Measurements from ENCODE around the gene PTCHD4. TPM values are rescaled to one million over a fixed set of nuclear protein-coding genes. Genes with fewer than 3 reads are reported as not detected.
"Not testable (repeated sequence)": the region's sequence is repeated elsewhere in the genome, so short reads cannot be mapped to it uniquely, and the experiment has no call there.

PTCHD4 gene
- total RNA-seq, 1 donor from 2014 or later, result 7.8 TPM

DNA sequence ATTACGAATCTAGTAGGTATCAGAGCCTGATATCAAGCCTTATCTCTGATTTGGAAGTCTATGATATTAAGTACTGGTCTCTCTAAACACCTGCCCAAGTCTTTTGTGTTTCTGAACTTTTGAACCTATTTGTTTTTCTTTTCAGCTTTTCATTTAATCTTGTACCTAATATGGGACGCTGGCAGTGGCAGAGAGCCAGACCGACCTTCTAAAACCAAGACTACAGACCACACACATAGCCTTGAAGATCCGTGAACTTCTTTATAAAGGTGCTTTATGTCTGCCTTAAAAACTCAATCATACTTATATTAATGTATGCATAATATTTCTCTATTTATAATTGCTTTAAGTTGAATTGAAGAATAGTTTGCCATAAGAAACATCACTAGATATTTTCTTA is 12.6 kb upstream of the PTCHD4 start:
- no peak overlapping the region for H3K27ac ChIP-seq
- no peak for TF ChIP-seq EZH2phosphoT487 (IDR thresholded peaks at IDR 0.05)
- TF ChIP-seq EZH2 (IDR thresholded peaks at IDR 0.05), result no peak
- TF ChIP-seq, protein P1, sequence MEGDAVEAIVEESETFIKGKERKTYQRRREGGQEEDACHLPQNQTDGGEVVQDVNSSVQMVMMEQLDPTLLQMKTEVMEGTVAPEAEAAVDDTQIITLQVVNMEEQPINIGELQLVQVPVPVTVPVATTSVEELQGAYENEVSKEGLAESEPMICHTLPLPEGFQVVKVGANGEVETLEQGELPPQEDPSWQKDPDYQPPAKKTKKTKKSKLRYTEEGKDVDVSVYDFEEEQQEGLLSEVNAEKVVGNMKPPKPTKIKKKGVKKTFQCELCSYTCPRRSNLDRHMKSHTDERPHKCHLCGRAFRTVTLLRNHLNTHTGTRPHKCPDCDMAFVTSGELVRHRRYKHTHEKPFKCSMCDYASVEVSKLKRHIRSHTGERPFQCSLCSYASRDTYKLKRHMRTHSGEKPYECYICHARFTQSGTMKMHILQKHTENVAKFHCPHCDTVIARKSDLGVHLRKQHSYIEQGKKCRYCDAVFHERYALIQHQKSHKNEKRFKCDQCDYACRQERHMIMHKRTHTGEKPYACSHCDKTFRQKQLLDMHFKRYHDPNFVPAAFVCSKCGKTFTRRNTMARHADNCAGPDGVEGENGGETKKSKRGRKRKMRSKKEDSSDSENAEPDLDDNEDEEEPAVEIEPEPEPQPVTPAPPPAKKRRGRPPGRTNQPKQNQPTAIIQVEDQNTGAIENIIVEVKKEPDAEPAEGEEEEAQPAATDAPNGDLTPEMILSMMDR (IDR thresholded peaks at IDR 0.05), result no peak
- Mint-ChIP-seq H3K36me3 (no peaks in the 10 kb centered on the region), H3K27me3 (ENCODE audit: insufficient read depth, low read depth) (no peaks in the 10 kb centered on the region), H3K4me3 (no peak overlapping the region), H3K27ac (no peak overlapping the region), H3K4me1 (no peaks in the 10 kb centered on the region), H3K9me3 (no peaks in the 10 kb centered on the region)
- no peaks in the 10 kb centered on the region for H3K9me3 ChIP-seq (ENCODE audit: low read depth)
- H3K79me2 ChIP-seq (ENCODE audit: low read depth), result no peaks in the 10 kb centered on the region
- no peaks in the 10 kb centered on the region for H3F3A ChIP-seq (ENCODE audit: low read depth)
- no peak overlapping the region for H3K4me3 ChIP-seq
- no peak overlapping the region for H2AFZ ChIP-seq (replicated peaks)
- H3K4me1 ChIP-seq, result no peaks in the 10 kb centered on the region
- no peak overlapping the region for H3K4me2 ChIP-seq
- no peaks in the 10 kb centered on the region for H3K36me3 ChIP-seq
- H3K9ac ChIP-seq, result no peak overlapping the region
- H4K20me1 ChIP-seq (ENCODE audit: low read depth), result no peaks in the 10 kb centered on the region
- DNase-seq (ENCODE audit: low spot score), result no peak
- no peaks in the 10 kb centered on the region for H3K27me3 ChIP-seq

DNA sequence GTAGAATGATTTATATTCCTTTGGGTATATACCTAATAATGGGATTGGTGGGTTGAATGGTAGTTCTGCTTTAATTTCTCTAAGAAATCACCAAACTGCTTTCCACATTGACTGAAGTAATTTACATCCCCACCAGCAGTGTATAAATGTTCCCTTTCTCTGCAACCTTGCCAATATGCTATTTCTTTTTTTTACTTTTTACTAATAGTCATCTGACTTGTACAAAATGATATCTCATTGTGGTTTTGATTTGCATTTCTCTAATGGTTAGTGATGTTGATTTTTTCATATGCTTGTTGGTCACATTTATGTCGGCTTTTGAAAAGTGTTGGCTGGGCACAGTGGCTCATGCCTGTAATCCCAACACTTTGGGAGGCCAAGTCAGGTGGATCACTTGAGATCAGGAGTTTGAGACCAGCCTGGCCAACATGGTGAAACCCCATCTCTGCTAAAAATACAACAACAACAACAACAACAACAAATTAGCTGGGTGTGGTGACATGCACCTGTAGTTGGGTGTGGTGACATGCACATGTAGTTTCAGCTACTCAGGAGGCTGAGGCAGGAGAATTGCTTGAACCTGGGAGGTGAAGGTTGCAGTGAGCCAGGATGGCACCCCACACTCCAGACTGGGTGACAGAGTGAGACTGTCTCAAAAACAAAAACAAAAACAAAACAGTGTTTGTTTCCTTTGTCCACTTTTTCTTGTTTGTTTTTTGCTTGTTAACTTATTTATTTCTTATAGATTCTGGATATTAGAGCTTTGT is 11.2 kb upstream of the PTCHD4 start:
- not testable (repeated sequence) for H3K79me2 ChIP-seq (ENCODE audit: low read depth); DNase-seq (ENCODE audit: low spot score); H3K4me1 ChIP-seq; H3K27ac Mint-ChIP-seq; H3K27me3 ChIP-seq; H2AFZ ChIP-seq (replicated peaks); H3K36me3 Mint-ChIP-seq; H3K9ac ChIP-seq; H3K4me1 Mint-ChIP-seq; H3K4me2 ChIP-seq; H3F3A ChIP-seq (ENCODE audit: low read depth); H3K4me3 Mint-ChIP-seq; H3K4me3 ChIP-seq; H4K20me1 ChIP-seq (ENCODE audit: low read depth); H3K9me3 ChIP-seq (ENCODE audit: low read depth); H3K27me3 Mint-ChIP-seq (ENCODE audit: insufficient read depth, low read depth); H3K9me3 Mint-ChIP-seq; H3K27ac ChIP-seq; H3K36me3 ChIP-seq

GRCh38 chr6:48116699-48117645 is 6.0 kb upstream of the PTCHD4 start:
- no peaks in the 10 kb centered on the region for H3F3A ChIP-seq (ENCODE audit: low read depth)
- TF ChIP-seq, protein P1 (IDR thresholded peaks at IDR 0.05), result no peak
- TF ChIP-seq EZH2 (IDR thresholded peaks at IDR 0.05), result no peak
- TF ChIP-seq EZH2phosphoT487 (IDR thresholded peaks at IDR 0.05), result no peak
- no peak overlapping the region for H2AFZ ChIP-seq (replicated peaks)
- H3K36me3 ChIP-seq, result no peaks in the 10 kb centered on the region
- Mint-ChIP-seq H3K4me3 (no peak overlapping the region), H3K36me3 (no peaks in the 10 kb centered on the region), H3K27me3 (ENCODE audit: insufficient read depth, low read depth) (peaks cover 2% of the 10 kb centered on the region), H3K9me3 (no peaks in the 10 kb centered on the region), H3K4me1 (peaks cover 10% of the 10 kb centered on the region), H3K27ac (peak overlapping the region; percentile 7)
- H3K9ac ChIP-seq, result no peak overlapping the region
- no peaks in the 10 kb centered on the region for H4K20me1 ChIP-seq (ENCODE audit: low read depth)
- peaks cover 14% of the 10 kb centered on the region for H3K4me1 ChIP-seq
- no peaks in the 10 kb centered on the region for H3K79me2 ChIP-seq (ENCODE audit: low read depth)
- no peak overlapping the region for H3K4me3 ChIP-seq
- no peak for DNase-seq (ENCODE audit: low spot score)
- H3K9me3 ChIP-seq (ENCODE audit: low read depth), result no peaks in the 10 kb centered on the region
- no peak overlapping the region for H3K27ac ChIP-seq
- H3K4me2 ChIP-seq, result no peak overlapping the region
- H3K27me3 ChIP-seq, result no peaks in the 10 kb centered on the region

Data from neural progenitor cell (in vitro differentiated cells).